WTC11 (cell line): Measurements from ENCODE around the gene FBRS. TPM values are rescaled to one million over a fixed set of nuclear protein-coding genes. Genes with fewer than 3 reads are reported as not detected.

Source experiments
- ATAC-seq: fragments of 200-7000 bp; cut with Tn5 transposase; 2 replicates; pipeline ENCODE4 v1.10.0; 2021; ENCODE audit warnings: mild to moderate bottlenecking, moderate library complexity
- CTCF ChIA-PET: fragments of 300-600 bp; sonication (Branson Sonifier 250); formaldehyde crosslinking; loops from one replicate; lab custom pipeline; 2021; ENCODE audit warnings: antibody characterized with exemption; lab: Charles Lee
- POLR2A ChIA-PET: fragments of 350-600 bp; sonication (Branson Sonifier 250); formaldehyde crosslinking; loops from one replicate; lab custom pipeline; 2021; ENCODE audit warnings: antibody characterized with exemption; lab: Charles Lee
- DNase-seq: peaks from one replicate; pipeline ENCODE4 v3.0.0; 2021; ENCODE audit warnings: low spot score
- H3K27ac Mint-ChIP-seq: 2 replicates; pipeline ENCODE4 v1.8.0; 2021; ENCODE audit warnings: mixed read lengths
- H3K27me3 Mint-ChIP-seq: 2 replicates; pipeline ENCODE4 v1.8.0; 2021; ENCODE audit warnings: low read depth, mild to moderate bottlenecking, moderate library complexity, mixed read lengths
- H3K36me3 Mint-ChIP-seq: 2 replicates; pipeline ENCODE4 v1.8.0; 2021; ENCODE audit warnings: mixed read lengths
- H3K4me1 Mint-ChIP-seq: 2 replicates; pipeline ENCODE4 v1.8.0; 2022; ENCODE audit warnings: mixed read lengths
- H3K4me3 Mint-ChIP-seq: 2 replicates; pipeline ENCODE4 v1.8.0; 2021; ENCODE audit warnings: mild to moderate bottlenecking, moderate library complexity, mixed read lengths
- H3K9me3 Mint-ChIP-seq: 2 replicates; pipeline ENCODE4 v1.8.0; 2021; ENCODE audit warnings: mixed read lengths
- ATF1 ChIP-seq: sonication (generic); formaldehyde crosslinking; IDR thresholded peaks from 2 replicates; pipeline ENCODE4 v1.8.1; 2023; ENCODE audit warnings: mild to moderate bottlenecking, moderate library complexity, missing genetic modification reagents
- EMX1 ChIP-seq: fragments of 250-450 bp; sonication (Bioruptor Pico); IDR thresholded peaks from 2 replicates; pipeline ENCODE4 v1.8.0; 2021; ENCODE audit warnings: mild to moderate bottlenecking
- FOXJ3 ChIP-seq: sonication (generic); formaldehyde crosslinking; IDR thresholded peaks from 2 replicates; pipeline ENCODE4 v1.9.0; 2021; ENCODE audit warnings: missing genetic modification reagents, mild to moderate bottlenecking, borderline replicate concordance
- GABPB1 ChIP-seq: sonication (generic); formaldehyde crosslinking; IDR thresholded peaks from 2 replicates; pipeline ENCODE4 v1.8.1; 2023; ENCODE audit warnings: mild to moderate bottlenecking, missing genetic modification reagents
- NFATC4 ChIP-seq: fragments of 250-450 bp; sonication (Bioruptor Pico); IDR thresholded peaks from 2 replicates; pipeline ENCODE4 v1.9.0; 2021; ENCODE audit warnings: mild to moderate bottlenecking
- NFE2L1 ChIP-seq: sonication (generic); formaldehyde crosslinking; IDR thresholded peaks from 2 replicates; pipeline ENCODE4 v1.8.1; 2023; ENCODE audit warnings: missing genetic modification reagents
- NR1H2 ChIP-seq: sonication (generic); formaldehyde crosslinking; IDR thresholded peaks from 2 replicates; pipeline ENCODE4 v1.9.0; 2021; ENCODE audit warnings: mild to moderate bottlenecking, moderate library complexity, missing genetic modification reagents
- NR2C2 ChIP-seq: sonication (generic); formaldehyde crosslinking; IDR thresholded peaks from 2 replicates; pipeline ENCODE4 v1.8.0; 2022; ENCODE audit warnings: mild to moderate bottlenecking, missing genetic modification reagents
- SOX15 ChIP-seq: fragments of 250-450 bp; sonication (Bioruptor Pico); IDR thresholded peaks from 2 replicates; pipeline ENCODE4 v1.9.0; 2021; ENCODE audit warnings: mild to moderate bottlenecking
- TCF7 ChIP-seq: sonication (generic); formaldehyde crosslinking; IDR thresholded peaks from 2 replicates; pipeline ENCODE4 v1.8.0; 2022; ENCODE audit warnings: mild to moderate bottlenecking, low read depth, missing genetic modification reagents, moderate library complexity
- TEAD1 ChIP-seq: sonication (generic); formaldehyde crosslinking; IDR thresholded peaks from 2 replicates; pipeline ENCODE4 v1.8.0; 2022; ENCODE audit warnings: mild to moderate bottlenecking, missing genetic modification reagents
- ZNF219 ChIP-seq: sonication (generic); formaldehyde crosslinking; IDR thresholded peaks from 2 replicates; pipeline ENCODE4 v1.8.0; 2023; ENCODE audit warnings: missing genetic modification reagents, mild to moderate bottlenecking, borderline replicate concordance
- ZNF263 ChIP-seq: sonication (generic); formaldehyde crosslinking; IDR thresholded peaks from 2 replicates; pipeline ENCODE4 v1.8.1; 2022; ENCODE audit warnings: low read depth, mild to moderate bottlenecking, moderate library complexity, missing genetic modification reagents
- ZNF317 ChIP-seq: sonication (generic); formaldehyde crosslinking; IDR thresholded peaks from 2 replicates; pipeline ENCODE4 v1.8.1; 2023; ENCODE audit warnings: low read depth, mild to moderate bottlenecking, moderate library complexity, missing genetic modification reagents, borderline replicate concordance
- ZNF423 ChIP-seq: fragments of 250-450 bp; sonication (Bioruptor Pico); IDR thresholded peaks from 2 replicates; pipeline ENCODE4 v2.1.2; 2022; ENCODE audit warnings: mild to moderate bottlenecking, moderate library complexity
- ZNF671 ChIP-seq: fragments of 250-450 bp; sonication (Bioruptor Pico); IDR thresholded peaks from 2 replicates; pipeline ENCODE4 v1.8.0; 2021; ENCODE audit warnings: mild to moderate bottlenecking
- total RNA-seq: library from RNA; stranded (reverse); gene quantifications from 3 replicates; pipeline ENCODE4 v1.2.3, GENCODE V29; 2021
- TF ChIP-seq, protein P1 (sequence below): fragments of 250-450 bp; sonication (Bioruptor Pico); IDR thresholded peaks from 2 replicates; pipeline ENCODE4 v2.1.2; 2022; ENCODE audit warnings: mild to moderate bottlenecking, moderate library complexity
- TF ChIP-seq, protein P2 (sequence below): fragments of 250-450 bp; sonication (Bioruptor Pico); IDR thresholded peaks from 2 replicates; pipeline ENCODE4 v1.9.0; 2021; ENCODE audit warnings: mild to moderate bottlenecking
- TF ChIP-seq, protein P3 (sequence below): sonication (generic); formaldehyde crosslinking; IDR thresholded peaks from 2 replicates; pipeline ENCODE4 v1.8.1; 2023; ENCODE audit warnings: mild to moderate bottlenecking, missing genetic modification reagents
- TF ChIP-seq, protein P4 (sequence below): sonication (generic); formaldehyde crosslinking; IDR thresholded peaks from 2 replicates; pipeline ENCODE4 v1.8.1; 2023; ENCODE audit warnings: mild to moderate bottlenecking, missing genetic modification reagents
- TF ChIP-seq, protein P5 (sequence below): sonication (generic); formaldehyde crosslinking; IDR thresholded peaks from 2 replicates; pipeline ENCODE4 v1.8.0; 2022; ENCODE audit warnings: mild to moderate bottlenecking, missing genetic modification reagents
- TF ChIP-seq, protein P6 (sequence below): fragments of 250-450 bp; sonication (Bioruptor Pico); IDR thresholded peaks from 2 replicates; pipeline ENCODE4 v1.9.0; 2021; ENCODE audit warnings: mild to moderate bottlenecking

FBRS gene
- total RNA-seq, 1 experiment from 2014 or later, result 23.2 TPM

DNA sequence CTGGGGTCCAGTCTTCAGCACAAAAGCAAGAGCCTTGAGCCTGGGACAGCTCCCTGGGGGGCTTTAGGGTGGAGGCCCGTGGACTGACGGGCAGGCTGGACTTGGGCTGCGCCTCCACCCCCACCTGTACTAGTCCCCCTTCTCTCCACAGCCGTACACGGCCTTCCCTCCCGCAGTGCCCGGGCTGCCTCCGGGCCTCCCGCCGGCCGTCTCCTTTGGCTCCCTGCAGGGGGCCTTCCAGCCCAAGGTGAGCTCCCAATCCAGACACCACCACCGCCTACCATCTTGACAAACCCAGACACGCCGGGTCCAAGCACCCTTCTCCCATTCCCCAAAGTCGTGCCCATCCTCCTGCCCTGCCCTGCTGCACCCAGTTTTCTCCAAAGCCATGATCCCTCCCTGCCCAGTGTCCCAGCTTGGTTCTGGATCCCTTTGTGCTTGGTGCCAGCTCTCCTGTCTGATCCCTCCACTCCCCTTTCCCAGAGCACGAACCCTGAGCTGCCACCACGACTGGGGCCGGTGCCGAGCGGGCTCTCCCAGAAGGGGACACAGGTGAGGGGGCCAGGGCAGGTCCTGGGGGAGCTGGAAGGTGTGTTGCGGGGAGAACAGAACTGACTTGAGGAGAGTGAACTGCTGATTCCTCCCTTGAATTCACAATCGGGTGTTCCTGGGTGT is 7.1 kb downstream of the FBRS start (continued):
- TF ChIP-seq ZNF219 (CRISPR knock-in tag) (no peak), ZNF423 (CRISPR knock-in tag) (no peak), NR2C2 (CRISPR knock-in tag) (no peak)
- TF ChIP-seq, protein P1, sequence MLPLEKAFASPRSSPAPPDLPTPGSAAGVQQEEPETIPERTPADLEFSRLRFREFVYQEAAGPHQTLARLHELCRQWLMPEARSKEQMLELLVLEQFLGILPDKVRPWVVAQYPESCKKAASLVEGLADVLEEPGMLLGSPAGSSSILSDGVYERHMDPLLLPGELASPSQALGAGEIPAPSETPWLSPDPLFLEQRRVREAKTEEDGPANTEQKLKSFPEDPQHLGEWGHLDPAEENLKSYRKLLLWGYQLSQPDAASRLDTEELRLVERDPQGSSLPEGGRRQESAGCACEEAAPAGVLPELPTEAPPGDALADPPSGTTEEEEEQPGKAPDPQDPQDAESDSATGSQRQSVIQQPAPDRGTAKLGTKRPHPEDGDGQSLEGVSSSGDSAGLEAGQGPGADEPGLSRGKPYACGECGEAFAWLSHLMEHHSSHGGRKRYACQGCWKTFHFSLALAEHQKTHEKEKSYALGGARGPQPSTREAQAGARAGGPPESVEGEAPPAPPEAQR (CRISPR knock-in tag), result no peak
- TF ChIP-seq, protein P2, sequence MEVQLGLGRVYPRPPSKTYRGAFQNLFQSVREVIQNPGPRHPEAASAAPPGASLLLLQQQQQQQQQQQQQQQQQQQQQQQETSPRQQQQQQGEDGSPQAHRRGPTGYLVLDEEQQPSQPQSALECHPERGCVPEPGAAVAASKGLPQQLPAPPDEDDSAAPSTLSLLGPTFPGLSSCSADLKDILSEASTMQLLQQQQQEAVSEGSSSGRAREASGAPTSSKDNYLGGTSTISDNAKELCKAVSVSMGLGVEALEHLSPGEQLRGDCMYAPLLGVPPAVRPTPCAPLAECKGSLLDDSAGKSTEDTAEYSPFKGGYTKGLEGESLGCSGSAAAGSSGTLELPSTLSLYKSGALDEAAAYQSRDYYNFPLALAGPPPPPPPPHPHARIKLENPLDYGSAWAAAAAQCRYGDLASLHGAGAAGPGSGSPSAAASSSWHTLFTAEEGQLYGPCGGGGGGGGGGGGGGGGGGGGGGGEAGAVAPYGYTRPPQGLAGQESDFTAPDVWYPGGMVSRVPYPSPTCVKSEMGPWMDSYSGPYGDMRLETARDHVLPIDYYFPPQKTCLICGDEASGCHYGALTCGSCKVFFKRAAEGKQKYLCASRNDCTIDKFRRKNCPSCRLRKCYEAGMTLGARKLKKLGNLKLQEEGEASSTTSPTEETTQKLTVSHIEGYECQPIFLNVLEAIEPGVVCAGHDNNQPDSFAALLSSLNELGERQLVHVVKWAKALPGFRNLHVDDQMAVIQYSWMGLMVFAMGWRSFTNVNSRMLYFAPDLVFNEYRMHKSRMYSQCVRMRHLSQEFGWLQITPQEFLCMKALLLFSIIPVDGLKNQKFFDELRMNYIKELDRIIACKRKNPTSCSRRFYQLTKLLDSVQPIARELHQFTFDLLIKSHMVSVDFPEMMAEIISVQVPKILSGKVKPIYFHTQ (CRISPR knock-in tag), result no peak
- TF ChIP-seq, protein P3, sequence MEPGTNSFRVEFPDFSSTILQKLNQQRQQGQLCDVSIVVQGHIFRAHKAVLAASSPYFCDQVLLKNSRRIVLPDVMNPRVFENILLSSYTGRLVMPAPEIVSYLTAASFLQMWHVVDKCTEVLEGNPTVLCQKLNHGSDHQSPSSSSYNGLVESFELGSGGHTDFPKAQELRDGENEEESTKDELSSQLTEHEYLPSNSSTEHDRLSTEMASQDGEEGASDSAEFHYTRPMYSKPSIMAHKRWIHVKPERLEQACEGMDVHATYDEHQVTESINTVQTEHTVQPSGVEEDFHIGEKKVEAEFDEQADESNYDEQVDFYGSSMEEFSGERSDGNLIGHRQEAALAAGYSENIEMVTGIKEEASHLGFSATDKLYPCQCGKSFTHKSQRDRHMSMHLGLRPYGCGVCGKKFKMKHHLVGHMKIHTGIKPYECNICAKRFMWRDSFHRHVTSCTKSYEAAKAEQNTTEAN (CRISPR knock-in tag), result no peak

DNA sequence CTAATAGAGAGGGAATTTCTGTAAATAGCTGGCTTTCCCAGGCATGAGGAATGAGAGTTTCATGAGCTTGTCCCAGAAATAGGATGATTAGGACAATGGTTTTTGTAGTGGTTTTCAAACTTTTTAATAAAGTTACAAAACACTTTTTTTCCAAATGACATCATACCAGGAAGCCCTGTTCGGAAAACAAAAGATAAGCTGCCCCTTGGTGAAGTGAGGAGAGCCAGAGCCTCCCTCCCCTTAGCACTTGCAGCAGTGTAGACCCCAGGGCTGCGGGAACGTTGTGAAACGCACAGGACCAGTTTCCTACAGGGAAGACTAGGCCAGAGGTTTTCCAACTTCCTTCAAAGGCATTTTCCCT is 7.6 kb downstream of the FBRS start:
- H3K9me3 Mint-ChIP-seq, result no peaks in the 10 kb centered on the region
- H3K4me1 Mint-ChIP-seq, result no peaks in the 10 kb centered on the region
- DNase-seq (no peak), ATAC-seq (no peak)
- ChIA-PET CTCF (interaction anchor here (0.6 to 1.5 kb wide), 3 partner anchors 28 to 554 kb away, joined by 3 to 7 read pairs (median 4); no protein-coding TSS in a partner anchor), POLR2A (no interaction called here)
- H3K4me3 Mint-ChIP-seq, result no peak overlapping the region
- H3K27ac Mint-ChIP-seq, result no peak overlapping the region
- no peak for TF ChIP-seq EMX1 (CRISPR knock-in tag)
- no peak for TF ChIP-seq SOX15 (CRISPR knock-in tag)
- no peak for TF ChIP-seq ZNF671
- TF ChIP-seq GABPB1, result no peak
- TF ChIP-seq ZNF219 (CRISPR knock-in tag), result no peak
- no peak for TF ChIP-seq NFATC4 (CRISPR knock-in tag)
- no peak for TF ChIP-seq NR1H2 (CRISPR knock-in tag)
- TF ChIP-seq ZNF317 (CRISPR knock-in tag), result no peak
- TF ChIP-seq, protein P4, sequence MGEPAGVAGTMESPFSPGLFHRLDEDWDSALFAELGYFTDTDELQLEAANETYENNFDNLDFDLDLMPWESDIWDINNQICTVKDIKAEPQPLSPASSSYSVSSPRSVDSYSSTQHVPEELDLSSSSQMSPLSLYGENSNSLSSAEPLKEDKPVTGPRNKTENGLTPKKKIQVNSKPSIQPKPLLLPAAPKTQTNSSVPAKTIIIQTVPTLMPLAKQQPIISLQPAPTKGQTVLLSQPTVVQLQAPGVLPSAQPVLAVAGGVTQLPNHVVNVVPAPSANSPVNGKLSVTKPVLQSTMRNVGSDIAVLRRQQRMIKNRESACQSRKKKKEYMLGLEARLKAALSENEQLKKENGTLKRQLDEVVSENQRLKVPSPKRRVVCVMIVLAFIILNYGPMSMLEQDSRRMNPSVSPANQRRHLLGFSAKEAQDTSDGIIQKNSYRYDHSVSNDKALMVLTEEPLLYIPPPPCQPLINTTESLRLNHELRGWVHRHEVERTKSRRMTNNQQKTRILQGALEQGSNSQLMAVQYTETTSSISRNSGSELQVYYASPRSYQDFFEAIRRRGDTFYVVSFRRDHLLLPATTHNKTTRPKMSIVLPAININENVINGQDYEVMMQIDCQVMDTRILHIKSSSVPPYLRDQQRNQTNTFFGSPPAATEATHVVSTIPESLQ, result no peak
- peaks cover 83% of the 10 kb centered on the region for H3K27me3 Mint-ChIP-seq
- H3K36me3 Mint-ChIP-seq, result peaks cover 30% of the 10 kb centered on the region

DNA sequence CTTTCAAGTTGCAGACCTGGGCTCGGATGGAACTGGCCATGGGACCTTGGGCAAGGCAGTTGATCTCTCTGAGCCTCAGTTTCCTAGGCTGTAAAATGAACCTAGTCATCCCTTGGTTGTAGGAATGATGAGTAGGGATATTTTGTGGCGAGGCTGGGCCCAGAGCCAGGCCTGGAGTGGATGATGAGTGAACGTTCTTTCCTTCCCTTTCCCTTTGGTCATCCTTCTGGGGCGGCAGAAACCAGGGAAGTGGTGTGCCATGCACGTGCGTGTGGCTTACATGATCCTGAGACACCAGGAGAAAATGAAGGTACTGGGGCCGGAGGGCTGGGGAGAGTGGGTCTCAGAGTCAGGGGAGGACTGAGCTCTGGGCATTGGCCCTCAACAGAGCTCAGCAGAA is 8.4 kb downstream of the FBRS start:
- POLR2A ChIA-PET, result no interaction called here
- Mint-ChIP-seq H3K36me3 (peaks cover 30% of the 10 kb centered on the region), H3K4me1 (no peaks in the 10 kb centered on the region), H3K4me3 (no peak overlapping the region), H3K9me3 (no peaks in the 10 kb centered on the region), H3K27me3 (peaks cover 83% of the 10 kb centered on the region), H3K27ac (no peak overlapping the region)
- DNase-seq (no peak), ATAC-seq (no peak)
- CTCF ChIA-PET, result no interaction called here
- TF ChIP-seq, protein P5, sequence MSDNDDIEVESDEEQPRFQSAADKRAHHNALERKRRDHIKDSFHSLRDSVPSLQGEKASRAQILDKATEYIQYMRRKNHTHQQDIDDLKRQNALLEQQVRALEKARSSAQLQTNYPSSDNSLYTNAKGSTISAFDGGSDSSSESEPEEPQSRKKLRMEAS (CRISPR knock-in tag), result no peak
- no peak for TF ChIP-seq NFE2L1 (CRISPR knock-in tag)
- TF ChIP-seq FOXJ3 (CRISPR knock-in tag), result no peak
- TF ChIP-seq TCF7 (CRISPR knock-in tag), result no peak
- TF ChIP-seq ZNF263 (CRISPR knock-in tag), result no peak
- TF ChIP-seq ATF1, result no peak
- TF ChIP-seq TEAD1 (CRISPR knock-in tag), result no peak
- TF ChIP-seq, protein P6, sequence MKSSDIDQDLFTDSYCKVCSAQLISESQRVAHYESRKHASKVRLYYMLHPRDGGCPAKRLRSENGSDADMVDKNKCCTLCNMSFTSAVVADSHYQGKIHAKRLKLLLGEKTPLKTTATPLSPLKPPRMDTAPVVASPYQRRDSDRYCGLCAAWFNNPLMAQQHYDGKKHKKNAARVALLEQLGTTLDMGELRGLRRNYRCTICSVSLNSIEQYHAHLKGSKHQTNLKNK (CRISPR knock-in tag), result no peak
